Breast epithelium (tissue), 3 donors: ENCODE data around the gene SOS1.

Experiments used
- POLR2A ChIP-seq: fragments of 450-650 bp; IDR thresholded peaks from one replicate; pipeline ENCODE4 v1.6.1; 2016; ENCODE audit warnings: antibody characterized with exemption, mild to moderate bottlenecking, moderate library complexity
- POLR2AphosphoS5 ChIP-seq, 3 donors: sonication (generic); formaldehyde crosslinking; IDR thresholded peaks; one replicate each; pipeline ENCODE4 v1.6.1; 2017; ENCODE audit warnings: antibody characterized with exemption in 3 of 3
- TF ChIP-seq, protein P1 (sequence below), 3 donors: fragments of 450-650 bp; IDR thresholded peaks; one replicate each; pipeline ENCODE4 v1.5.1; 2016 to 2017; ENCODE audit warnings: antibody characterized with exemption in 3 of 3, mild to moderate bottlenecking in 3 of 3, moderate library complexity in 3 of 3

DNA sequence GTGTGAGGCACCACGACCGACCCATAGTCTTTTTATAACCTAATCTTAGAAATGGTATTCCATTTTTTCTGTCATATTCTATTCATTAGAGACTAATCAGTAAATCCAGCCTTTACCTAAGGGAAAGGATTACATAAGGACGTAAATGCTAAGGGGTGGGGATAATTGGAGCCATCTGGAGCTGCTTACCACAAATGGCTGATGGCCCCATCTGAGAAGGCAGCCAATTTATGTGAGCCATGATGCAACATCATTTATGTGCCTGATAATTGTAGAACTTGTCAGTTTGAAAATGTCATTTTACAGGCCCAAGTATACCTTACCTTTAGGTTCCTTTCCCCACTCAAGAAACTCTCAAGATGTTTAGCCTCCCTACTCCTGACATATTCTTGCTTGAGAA is 187.2 kb downstream of the SOS1 start:
- no peak for TF ChIP-seq POLR2A
- TF ChIP-seq, protein P1, sequence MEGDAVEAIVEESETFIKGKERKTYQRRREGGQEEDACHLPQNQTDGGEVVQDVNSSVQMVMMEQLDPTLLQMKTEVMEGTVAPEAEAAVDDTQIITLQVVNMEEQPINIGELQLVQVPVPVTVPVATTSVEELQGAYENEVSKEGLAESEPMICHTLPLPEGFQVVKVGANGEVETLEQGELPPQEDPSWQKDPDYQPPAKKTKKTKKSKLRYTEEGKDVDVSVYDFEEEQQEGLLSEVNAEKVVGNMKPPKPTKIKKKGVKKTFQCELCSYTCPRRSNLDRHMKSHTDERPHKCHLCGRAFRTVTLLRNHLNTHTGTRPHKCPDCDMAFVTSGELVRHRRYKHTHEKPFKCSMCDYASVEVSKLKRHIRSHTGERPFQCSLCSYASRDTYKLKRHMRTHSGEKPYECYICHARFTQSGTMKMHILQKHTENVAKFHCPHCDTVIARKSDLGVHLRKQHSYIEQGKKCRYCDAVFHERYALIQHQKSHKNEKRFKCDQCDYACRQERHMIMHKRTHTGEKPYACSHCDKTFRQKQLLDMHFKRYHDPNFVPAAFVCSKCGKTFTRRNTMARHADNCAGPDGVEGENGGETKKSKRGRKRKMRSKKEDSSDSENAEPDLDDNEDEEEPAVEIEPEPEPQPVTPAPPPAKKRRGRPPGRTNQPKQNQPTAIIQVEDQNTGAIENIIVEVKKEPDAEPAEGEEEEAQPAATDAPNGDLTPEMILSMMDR (IDR thresholded peaks at IDR 0.05), result no peak
- TF ChIP-seq POLR2AphosphoS5 (IDR thresholded peaks at IDR 0.05), result no peak
